ENCODE measurements around the gene MTLN.
"Not testable (repeated sequence)": the region's sequence is repeated elsewhere in the genome, so short reads cannot be mapped to it uniquely, and the experiment has no call there.

MTLN gene, protein sequence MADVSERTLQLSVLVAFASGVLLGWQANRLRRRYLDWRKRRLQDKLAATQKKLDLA

GRCh38 chr2:110211938-110212858, at the start of gene MTLN:
Gene MTLN (minus strand): TSS chr2:110212547. CDS start chr2:110212525, 22 bp downstream.
- DNase-seq (ENCODE audit: low read depth in 2 of 2) = peak; percentile 14 to 30

DNA sequence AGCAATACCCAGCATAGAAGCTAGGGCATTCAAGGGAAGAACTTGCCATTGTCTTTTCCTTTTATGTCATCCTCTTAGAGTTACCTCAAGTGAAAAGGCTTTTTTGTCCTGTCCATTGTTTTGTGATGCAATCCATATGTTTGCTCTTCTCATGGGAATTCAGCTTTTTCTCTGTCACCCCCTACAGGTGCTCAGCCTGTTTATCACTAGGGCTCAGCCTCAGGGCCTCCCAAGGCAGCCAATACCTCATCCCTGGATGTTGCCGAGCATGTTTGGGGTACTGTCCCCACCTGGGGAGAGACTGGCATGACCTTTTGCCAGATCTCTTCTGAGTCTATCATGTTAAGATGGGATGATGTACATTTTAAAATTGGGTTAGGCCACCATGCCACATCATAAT, 49.6 kb upstream of the MTLN start:
- not testable (repeated sequence) for DNase-seq (ENCODE audit: low read depth in 2 of 2)

DNA sequence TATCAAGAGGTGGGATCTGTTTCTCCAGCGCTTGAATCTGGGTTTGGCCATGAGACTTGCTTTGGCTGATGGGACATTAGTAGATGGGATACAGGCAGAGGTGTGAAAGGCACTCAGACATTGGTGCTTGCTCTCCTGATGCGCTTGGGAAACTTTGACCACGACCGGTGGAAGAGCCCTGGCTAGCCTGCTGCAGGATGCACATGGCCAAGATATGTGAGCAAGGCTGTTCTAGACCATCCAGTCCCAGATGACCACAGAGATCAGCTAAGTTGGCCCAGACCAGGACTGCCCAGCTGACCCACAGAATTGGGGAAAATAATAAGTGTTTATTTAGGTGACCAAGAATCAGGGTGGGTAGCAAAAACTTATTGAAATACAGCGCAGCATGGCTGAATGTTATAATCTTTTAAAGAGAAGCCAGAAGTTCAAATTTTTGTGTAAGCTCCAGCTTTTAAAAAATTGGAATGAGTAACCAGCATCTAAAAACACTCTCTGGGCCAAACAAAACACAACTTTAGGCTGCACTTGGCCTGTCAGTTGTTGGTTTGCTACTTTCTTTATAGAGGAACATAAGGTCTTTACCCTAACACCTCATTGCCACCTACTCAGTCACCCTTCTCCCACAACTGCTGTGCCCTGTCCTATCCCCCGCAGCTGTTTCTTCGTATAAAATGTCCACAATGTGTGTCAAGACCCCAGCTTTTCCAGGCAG, 35.9 kb upstream of the MTLN start:
- not testable (repeated sequence) for DNase-seq (ENCODE audit: low read depth in 2 of 2)

DNA sequence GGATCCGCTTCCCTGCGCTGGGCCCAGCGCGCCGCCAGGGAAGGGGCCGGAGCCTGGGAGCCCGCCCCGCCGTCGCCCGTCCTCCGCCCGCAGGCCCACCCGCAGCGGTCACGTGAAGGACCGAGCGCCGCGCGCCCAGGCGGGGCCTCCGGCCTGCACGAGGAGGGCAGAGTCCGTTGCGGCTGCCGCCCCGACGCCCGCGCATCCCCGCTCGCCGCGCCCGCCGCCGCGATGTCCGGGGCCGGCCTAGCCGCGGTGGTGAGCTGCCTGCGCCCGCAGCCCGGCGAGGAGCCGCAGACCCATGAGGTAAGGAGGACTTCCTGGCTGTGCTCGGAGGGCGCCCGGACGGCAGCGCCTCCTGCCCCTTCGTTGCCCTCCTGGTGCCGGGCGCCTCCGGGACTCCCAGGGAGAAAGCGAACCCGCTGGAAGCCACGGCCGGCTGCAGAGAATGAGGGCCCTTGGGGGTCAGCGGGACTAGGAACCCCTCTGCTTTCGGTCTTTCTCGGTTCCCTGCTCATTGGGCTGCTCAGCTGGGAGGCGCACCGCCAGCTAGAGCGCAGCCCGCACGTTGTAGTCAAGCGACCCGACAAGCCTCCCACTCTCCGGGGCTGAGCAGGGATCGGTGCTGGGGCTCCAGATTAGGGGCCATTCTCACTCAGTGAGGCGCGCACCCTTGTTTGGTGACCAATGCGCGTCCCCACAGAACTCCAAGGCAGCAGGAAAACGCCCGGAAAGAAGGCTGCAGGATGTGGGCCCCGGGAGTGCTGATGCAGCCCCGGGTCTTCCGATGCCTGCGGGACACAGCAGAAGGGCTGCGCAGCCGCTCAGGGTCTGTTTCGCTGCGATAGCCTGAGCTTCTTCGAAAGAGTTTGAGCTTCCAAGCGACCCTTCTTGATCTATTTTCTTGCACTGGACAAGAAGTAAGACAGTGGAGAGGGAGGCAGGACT, 33.4 kb upstream of the MTLN start:
- DNase-seq (ENCODE audit: low read depth in 2 of 2) = not testable (repeated sequence)

GRCh38 chr2:110243283-110243682, 30.9 kb upstream of the MTLN start:
- DNase-seq (ENCODE audit: low read depth in 2 of 2) = not testable (repeated sequence)

- not testable (repeated sequence) for DNase-seq (ENCODE audit: low read depth in 2 of 2)
Measured at GRCh38 chr2:110234514-110234913, 22.2 kb upstream of the MTLN start.

GRCh38 chr2:110229886-110230285, 17.5 kb upstream of the MTLN start:
- DNase-seq (ENCODE audit: low read depth in 2 of 2) = not testable (repeated sequence)

DNA sequence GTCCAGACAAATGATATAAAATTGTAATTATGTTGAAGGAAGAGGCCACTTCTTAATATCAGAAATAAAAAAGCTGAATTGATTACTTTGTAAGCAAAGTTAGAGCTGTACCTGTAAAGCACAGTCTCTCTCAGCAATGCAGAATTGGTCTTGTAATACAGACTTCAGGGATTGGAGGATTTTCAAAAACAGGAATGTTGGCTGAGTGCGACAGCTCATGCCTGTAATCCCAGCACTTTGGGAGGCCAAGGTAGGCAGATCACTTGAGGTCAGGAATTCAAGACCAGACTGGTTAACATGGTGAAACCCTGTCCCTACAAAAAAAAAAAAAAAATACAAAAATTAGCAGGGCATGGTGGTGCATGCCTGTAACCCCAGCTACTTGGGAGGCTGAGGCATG, 10.3 kb upstream of the MTLN start:
- DNase-seq (ENCODE audit: low read depth in 2 of 2) = not testable (repeated sequence)

DNA sequence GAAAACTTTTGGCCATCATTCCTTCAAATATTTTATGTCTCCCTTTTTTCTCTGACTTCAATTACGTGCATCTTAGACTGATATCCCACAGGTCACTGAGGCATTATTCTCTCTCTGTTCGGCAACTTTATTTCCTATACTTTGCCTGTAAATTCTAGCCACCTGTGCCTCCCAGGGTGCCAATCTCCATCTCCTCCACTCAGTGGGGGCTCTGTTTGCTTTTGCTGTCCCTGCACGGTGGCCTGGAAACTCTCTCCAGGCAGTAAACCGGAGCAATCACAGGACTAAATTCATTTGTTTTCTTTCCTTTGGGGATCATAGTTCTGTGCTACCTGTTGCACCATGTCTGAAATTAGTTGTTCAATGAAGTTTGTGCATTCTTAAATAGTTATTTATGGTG, 9.6 kb upstream of the MTLN start:
- no peak for DNase-seq (ENCODE audit: low read depth in 2 of 2)

DNA sequence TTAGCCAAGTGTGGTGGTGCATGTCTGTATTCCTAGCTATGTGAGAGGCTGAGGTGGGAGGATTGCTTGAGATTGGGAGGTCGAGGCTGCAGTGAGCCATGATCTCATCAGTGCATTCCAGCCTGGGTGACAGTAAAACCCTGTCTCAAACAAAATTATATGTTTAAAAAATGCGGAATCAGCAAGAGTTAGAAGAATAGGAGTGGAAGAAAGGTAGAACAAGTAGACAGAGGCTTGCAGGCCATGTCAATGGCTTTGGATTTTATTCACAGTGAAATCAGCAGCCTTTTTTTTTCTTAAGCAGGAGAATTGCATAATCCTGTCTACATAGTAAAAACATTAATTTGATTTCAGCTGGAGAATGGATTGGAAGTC, 7.8 kb upstream of the MTLN start:
- DNase-seq (ENCODE audit: low read depth in 2 of 2) = no peak

DNA sequence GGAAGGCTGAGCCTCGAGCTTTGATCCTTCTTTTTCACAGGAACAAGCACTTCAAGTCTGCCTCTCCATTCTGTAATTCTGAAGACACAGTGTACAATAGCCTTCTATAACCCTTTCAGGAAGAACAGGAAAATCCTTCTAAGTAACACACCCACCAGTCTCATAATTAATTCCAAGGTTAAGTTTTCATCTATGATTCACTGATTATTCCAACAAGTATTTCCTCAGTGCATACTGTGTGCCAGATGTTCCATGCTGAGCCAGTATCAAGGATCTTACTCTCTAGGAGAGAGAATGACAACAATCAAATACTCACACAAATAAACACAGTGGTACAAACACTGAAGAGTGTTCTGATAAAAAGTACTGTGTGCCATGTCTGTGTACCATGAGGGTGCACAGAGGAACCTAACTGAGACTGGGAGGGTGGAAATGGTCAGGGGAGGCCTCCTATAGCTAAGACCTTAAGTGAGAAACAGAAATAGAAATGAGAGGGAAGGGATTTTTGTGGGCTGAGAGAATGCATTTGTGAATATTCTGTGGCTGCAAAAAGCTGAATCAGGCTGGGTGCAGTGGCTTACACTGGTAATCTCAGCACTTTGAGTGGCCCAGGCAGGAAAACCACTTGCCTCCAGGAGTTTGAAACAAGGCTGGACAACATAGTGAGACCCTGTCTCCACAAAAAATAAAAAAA, 7.3 kb upstream of the MTLN start:
- no peak for DNase-seq (ENCODE audit: low read depth in 2 of 2)

DNA sequence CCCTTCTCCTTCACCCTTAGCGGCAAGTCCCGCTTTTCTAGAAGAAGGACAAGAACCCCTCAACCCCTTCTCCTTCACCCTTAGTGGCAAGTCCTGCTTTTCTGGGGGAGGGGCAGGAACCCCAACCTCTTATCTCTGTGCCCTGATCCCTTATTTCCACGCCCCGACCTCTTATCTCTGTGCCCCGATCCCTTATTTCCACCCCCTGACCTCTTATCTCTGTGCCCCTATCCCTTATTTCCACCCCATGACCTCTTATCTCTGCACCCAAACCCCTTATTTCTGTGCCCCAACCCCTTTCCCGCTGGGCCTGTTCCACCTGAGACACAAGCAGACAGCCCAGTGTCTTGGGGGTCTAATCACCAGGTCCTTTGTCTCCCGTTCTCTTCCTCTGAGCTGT, 6.5 kb upstream of the MTLN start:
- not testable (repeated sequence) for DNase-seq (ENCODE audit: low read depth in 2 of 2)

- no peak for DNase-seq (ENCODE audit: low read depth in 2 of 2)
Measured at GRCh38 chr2:110216803-110217202, 4.5 kb upstream of the MTLN start.

GRCh38 chr2:110216199-110216598, 3.9 kb upstream of the MTLN start:
- no peak for DNase-seq (ENCODE audit: low read depth in 2 of 2)

DNA sequence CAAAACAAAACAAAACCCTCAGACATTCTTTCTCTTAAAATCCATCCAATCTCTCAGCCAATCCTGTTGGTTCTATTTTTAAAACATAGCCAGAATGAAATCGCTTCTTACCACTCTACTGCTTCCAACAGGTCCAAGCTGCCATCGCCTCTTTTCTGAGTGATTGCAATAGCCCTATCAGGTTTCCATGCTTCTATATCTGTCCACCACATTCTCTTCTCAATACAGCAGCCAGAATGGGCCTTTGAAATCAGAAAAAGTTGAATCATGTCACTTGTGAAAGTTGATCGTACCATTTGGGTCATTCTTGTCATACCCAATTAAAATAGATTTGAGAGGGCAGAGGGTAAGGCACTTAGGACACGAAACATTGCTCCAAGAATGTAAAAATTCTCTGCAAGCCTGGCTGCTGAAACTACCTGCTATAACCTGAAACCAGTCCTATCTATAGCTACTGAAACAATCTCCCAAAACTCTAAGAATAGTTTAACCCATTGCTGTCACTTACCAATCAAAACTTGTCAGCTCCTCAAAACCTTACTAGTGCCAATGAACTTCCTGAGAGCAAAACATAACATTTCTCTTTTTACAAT, 3.3 kb upstream of the MTLN start:
- DNase-seq (ENCODE audit: low read depth in 2 of 2) = no peak

DNA sequence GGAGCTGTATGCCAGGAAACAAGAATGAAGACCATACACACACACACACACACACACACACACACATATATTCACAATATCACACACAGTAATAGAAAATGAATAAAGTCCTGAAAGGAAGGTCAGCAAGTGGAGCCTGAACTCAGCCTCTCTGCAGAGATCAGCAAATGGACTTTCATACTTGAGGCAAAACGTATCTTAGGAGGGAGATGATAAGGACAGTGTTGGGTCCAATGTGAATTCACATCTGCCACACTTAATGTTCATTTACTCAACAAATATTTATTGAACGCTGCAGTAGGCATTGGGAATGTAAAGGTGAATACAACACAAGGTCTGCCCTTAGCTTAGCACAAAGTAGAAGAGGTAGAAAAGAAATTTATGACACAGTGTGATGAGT, 2.7 kb upstream of the MTLN start:
- no peak for DNase-seq (ENCODE audit: low read depth in 2 of 2)

GRCh38 chr2:110213522-110213921, 1.2 kb upstream of the MTLN start:
- DNase-seq (ENCODE audit: low read depth in 2 of 2) = not testable (repeated sequence)

DNA sequence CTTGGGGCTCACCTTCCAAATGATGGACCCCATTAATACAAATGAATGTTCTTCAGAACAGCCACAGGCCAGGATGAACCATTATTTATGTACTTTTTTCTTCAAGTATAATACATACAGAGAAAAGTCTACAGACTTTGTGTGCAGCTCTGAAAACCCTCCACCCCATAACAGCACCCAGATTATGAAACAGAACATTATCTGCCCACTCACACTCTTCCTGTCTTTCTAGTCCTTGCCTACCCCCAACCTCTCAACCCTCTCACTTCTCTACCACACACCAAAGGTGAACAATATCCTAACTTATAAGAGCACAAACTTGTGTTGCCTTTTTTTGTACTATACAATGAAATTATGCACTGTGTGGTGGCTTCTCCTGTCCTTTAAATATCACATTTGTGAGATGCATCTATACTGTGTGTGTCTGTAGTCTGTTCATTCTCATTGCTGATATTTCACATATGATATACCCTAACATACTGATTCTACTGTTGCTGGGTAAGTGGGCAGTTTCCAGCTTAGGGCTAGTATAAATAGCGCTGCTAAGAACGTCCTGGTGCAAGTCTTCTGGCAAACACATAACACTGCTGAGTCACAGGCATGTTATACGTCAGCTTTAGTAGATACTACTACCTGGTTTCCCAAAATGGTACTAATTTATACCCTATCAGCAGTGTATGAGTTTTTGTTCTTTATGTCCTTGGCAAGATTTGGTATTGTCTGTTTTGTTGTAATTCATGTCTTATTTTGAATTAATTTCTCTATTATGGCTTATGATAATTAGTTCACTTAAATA, 6.5 kb downstream of the MTLN start:
- DNase-seq (ENCODE audit: low read depth in 2 of 2) = no peak
